ENCODE data around the gene DSG3.
A peak's percentile ranks its signal among the peaks of the same experiment; 100 is the strongest.
"Not testable (repeated sequence)": the region's sequence is repeated elsewhere in the genome, so short reads cannot be mapped to it uniquely, and the experiment has no call there.

The DSG3 gene

GRCh38 chr18:31493171-31493570, 45.6 kb downstream of the DSG3 start:
- DNase-seq = no peak

GRCh38 chr18:31493941-31494340, 46.4 kb downstream of the DSG3 start:
- DNase-seq = no peak

- not testable (repeated sequence) for DNase-seq
Observed at GRCh38 chr18:31494705-31495244, 47.2 kb downstream of the DSG3 start.

GRCh38 chr18:31497404-31497835, 49.9 kb downstream of the DSG3 start:
- no peak for DNase-seq

- DNase-seq = peak; percentile 29
Observed at GRCh38 chr18:31497836-31498573, 50.5 kb downstream of the DSG3 start, which contains the start of gene DSG2. Gene DSG2, plus strand, starts transcription at chr18:31498177. Its CDS starts 75 bp downstream, at chr18:31498252.

GRCh38 chr18:31498574-31499524, 51.3 kb downstream of the DSG3 start:
- DNase-seq = no peak

- DNase-seq = no peak
Observed at GRCh38 chr18:31500051-31500688, 52.6 kb downstream of the DSG3 start.

- DNase-seq = no peak
Observed at GRCh38 chr18:31503011-31503410, 55.5 kb downstream of the DSG3 start.

GRCh38 chr18:31504455-31505147, 57.1 kb downstream of the DSG3 start:
- DNase-seq = no peak

GRCh38 chr18:31505156-31505555, 57.6 kb downstream of the DSG3 start:
- DNase-seq = no peak

GRCh38 chr18:31506024-31506742, 58.6 kb downstream of the DSG3 start:
- no peak for DNase-seq

GRCh38 chr18:31507124-31507523, 59.6 kb downstream of the DSG3 start:
- not testable (repeated sequence) for DNase-seq

GRCh38 chr18:31508781-31509180, 61.2 kb downstream of the DSG3 start:
- no peak for DNase-seq

GRCh38 chr18:31509571-31509970, 62.0 kb downstream of the DSG3 start:
- no peak for DNase-seq

- DNase-seq = no peak
Observed at GRCh38 chr18:31510319-31510718, 62.8 kb downstream of the DSG3 start.

- DNase-seq = no peak
Observed at GRCh38 chr18:31511098-31511497, 63.6 kb downstream of the DSG3 start.

- DNase-seq = no peak
Observed at GRCh38 chr18:31512203-31512764, 64.7 kb downstream of the DSG3 start.

- no peak for DNase-seq
Observed at GRCh38 chr18:31513189-31513935, 65.8 kb downstream of the DSG3 start.

- peak; percentile 55 for DNase-seq
Observed at GRCh38 chr18:31516437-31516836, 68.9 kb downstream of the DSG3 start.

GRCh38 chr18:31526374-31526773, 78.8 kb downstream of the DSG3 start:
- no peak for DNase-seq
